Endothelial cell of umbilical vein (primary cell): ENCODE data around the gene DIP2C. TPM values are rescaled to one million over a fixed set of nuclear protein-coding genes. Genes with fewer than 3 reads are reported as not detected.

ENCODE experiments used
- BruUV-seq: library from RNA; stranded (reverse); fragments of 400-500 nt; replicated peaks from 2 replicates; lab custom pipeline; 2021; lab: Mats Ljungman, UMichigan
- CTCF ChIA-PET: fragments of 300-600, 350-600 bp; sonication (Branson Sonifier 250); formaldehyde crosslinking; loops from one replicate; lab custom pipeline; 2021; ENCODE audit warnings: antibody characterized with exemption, inconsistent platforms; lab: Charles Lee
- POLR2A ChIA-PET: fragments of 300-600, 350-600 bp; sonication (Branson Sonifier 250); formaldehyde crosslinking; loops from one replicate; lab custom pipeline; 2021; ENCODE audit warnings: antibody characterized with exemption, inconsistent platforms; lab: Charles Lee
- DNase-seq: peaks from one replicate; pipeline ENCODE4 v3.0.0-alpha.2; 2011; ENCODE audit warnings: low read depth, low spot score
- FAIRE-seq: peaks from 2 replicates; lab custom pipeline; 2011; peaks lifted over from hg19 to GRCh38; lab: Jason Lieb, UNC
- H2AFZ ChIP-seq: 2 replicates; pipeline ENCODE4 v1.6.0; 2012; ENCODE audit warnings: low read depth, low read length, control low read depth, inconsistent platforms
- H3K27ac ChIP-seq: 2 replicates; pipeline ENCODE4 v1.5.1; 2011; ENCODE audit warnings: low read depth, mild to moderate bottlenecking, control low read depth, low read length, moderate library complexity; ENCODE audit not compliant: insufficient read depth
- H3K27me3 ChIP-seq, 2 experiments: 2 replicates each; pipeline versions ENCODE4 v1.6.0 to v1.6.1; 2011; ENCODE audit warnings: low read length in 2 of 2, mixed read lengths in 1 of 2; ENCODE audit not compliant: control insufficient read depth in 2 of 2, insufficient read depth in 2 of 2
- H3K36me3 ChIP-seq, 2 experiments: 2 replicates in 1 of 2; 3 replicates in 1 of 2; pipeline ENCODE4 v1.5.1; 2011; ENCODE audit warnings: low read length in 2 of 2, mild to moderate bottlenecking in 1 of 2, moderate library complexity in 1 of 2; ENCODE audit not compliant: control insufficient read depth in 2 of 2, insufficient read depth in 2 of 2; ENCODE audit errors: extremely low read depth in 1 of 2
- H3K4me1 ChIP-seq: 3 replicates; pipeline ENCODE4 v1.5.1; 2011; ENCODE audit warnings: mild to moderate bottlenecking, low read length; ENCODE audit not compliant: control insufficient read depth, insufficient read depth; ENCODE audit errors: extremely low read depth
- H3K4me2 ChIP-seq: 2 replicates; pipeline ENCODE4 v1.6.1; 2011; ENCODE audit warnings: low read length, control low read depth, mixed read lengths; ENCODE audit not compliant: insufficient read depth
- H3K4me3 ChIP-seq, 3 experiments: fragments of 200-600 bp in 1 of 3; sonication (generic), shearing (Covaris generic) in 1 of 3; replicated peaks in 1 of 3; 2 replicates each; pipeline ENCODE4 v1.5.1; 2011 to 2016; ENCODE audit warnings: control low read depth in 3 of 3, low read length in 3 of 3, mild to moderate bottlenecking in 2 of 3, inconsistent platforms in 1 of 3, low read depth in 1 of 3, moderate library complexity in 1 of 3; ENCODE audit not compliant: insufficient read depth in 1 of 3
- H3K79me2 ChIP-seq: 2 replicates; pipeline ENCODE4 v1.6.0; 2012; ENCODE audit warnings: low read length, inconsistent platforms; ENCODE audit not compliant: control insufficient read depth, insufficient read depth
- H3K9ac ChIP-seq: replicated peaks from 2 replicates; pipeline ENCODE3; 2011; ENCODE audit warnings: low read length, control low read depth; ENCODE audit not compliant: insufficient read depth; ENCODE audit errors: extremely low read depth
- H3K9me1 ChIP-seq: replicated peaks from 3 replicates; pipeline ENCODE4 v1.6.0; 2011; ENCODE audit warnings: mild to moderate bottlenecking, low read length; ENCODE audit not compliant: control insufficient read depth, insufficient read depth; ENCODE audit errors: extremely low read depth
- H3K9me3 ChIP-seq: replicated peaks from 2 replicates; pipeline ENCODE4 v1.5.1; 2012; ENCODE audit warnings: low read length, inconsistent platforms; ENCODE audit not compliant: control insufficient read depth, insufficient read depth
- H4K20me1 ChIP-seq: replicated peaks from 2 replicates; pipeline ENCODE3; 2011; ENCODE audit warnings: mild to moderate bottlenecking, low read length; ENCODE audit not compliant: control insufficient read depth, insufficient read depth; ENCODE audit errors: extremely low read depth
- EZH2 ChIP-seq: IDR thresholded peaks from 2 replicates; pipeline ENCODE4 v1.6.1; 2012; ENCODE audit warnings: borderline replicate concordance, low read depth, mild to moderate bottlenecking, moderate library complexity, low read length, inconsistent platforms; ENCODE audit not compliant: severe bottlenecking
- FOS ChIP-seq: IDR thresholded peaks from 2 replicates; pipeline ENCODE4 v1.6.1; 2011; ENCODE audit warnings: mild to moderate bottlenecking, low read length, moderate library complexity, borderline replicate concordance; ENCODE audit not compliant: insufficient read depth
- GATA2 ChIP-seq: IDR thresholded peaks from 2 replicates; pipeline ENCODE4 v1.7.0; 2011; ENCODE audit warnings: low read depth, mild to moderate bottlenecking, moderate library complexity, mixed read lengths, low read length; ENCODE audit not compliant: insufficient read length, insufficient read depth
- JUN ChIP-seq: IDR thresholded peaks from 2 replicates; pipeline ENCODE4 v1.6.1; 2011; ENCODE audit warnings: borderline replicate concordance, low read depth; ENCODE audit not compliant: insufficient read length, insufficient read depth
- MYC ChIP-seq: IDR thresholded peaks from one replicate; pipeline ENCODE4 v1.6.1; 2011; ENCODE audit warnings: mild to moderate bottlenecking, low read depth, low read length
- POLR2A ChIP-seq: IDR thresholded peaks from 2 replicates; pipeline ENCODE4 v1.6.1; 2012; ENCODE audit warnings: low read depth, mild to moderate bottlenecking, control low read depth, low read length
- POLR2AphosphoS5 ChIP-seq: IDR thresholded peaks from 2 replicates; pipeline ENCODE4 v1.6.1; 2012; ENCODE audit warnings: low read depth, mild to moderate bottlenecking, control low read depth, low read length, moderate library complexity; ENCODE audit not compliant: insufficient read depth
- dilution Hi-C: fragments of 300-500 bp; cut with MboI; formaldehyde crosslinking; loops from one replicate; pipeline ENCODE4 v1.15.0; 2019; ENCODE audit warnings: low sequenced_read_pairs; ENCODE audit not compliant: extremely low pct_ligation_motif_present
- intact Hi-C: fragments of 100-400 bp; cut with micrococcal nuclease; formaldehyde crosslinking; loops from one replicate; pipeline ENCODE4 v1.10.0; 2022
- polyA plus RNA-seq, 4 experiments: library from polyadenylated mRNA; depleted of rRNA in 3 of 4; stranded (reverse) in 3 of 4; unstranded in 1 of 4; fragments of >200 nt; gene quantifications; 2 replicates each; pipeline versions ENCODE4 v1.2.1 to v1.2.3, GENCODE V29; 2011 to 2012; ENCODE audit warnings: missing spikeins in 1 of 4
- total RNA-seq: library from RNA; stranded (reverse); gene quantifications from 2 replicates; pipeline ENCODE4 v1.2.3, GENCODE V29; 2021
- TF ChIP-seq, protein P1 (sequence below), 2 donors: IDR thresholded peaks; 1 replicate in 1 of 2; 2 replicates in 1 of 2; pipeline ENCODE4 v1.5.1; 2011; ENCODE audit warnings: low read length in 2 of 2, mild to moderate bottlenecking in 2 of 2, moderate library complexity in 2 of 2, control low read depth in 1 of 2, inconsistent platforms in 1 of 2, low read depth in 1 of 2; ENCODE audit not compliant: insufficient read depth in 1 of 2; ENCODE audit errors: extremely low read depth in 1 of 2
- TF ChIP-seq, protein P2 (sequence below): IDR thresholded peaks from 2 replicates; pipeline ENCODE4 v1.6.1; 2011; ENCODE audit not compliant: insufficient read depth, insufficient read length

Gene DIP2C
- total and polyA plus RNA-seq, 2 donors (not counting 3 experiments of a cell fraction or from before 2014, with no cell fraction given): 3.6 to 10.7 TPM

DNA sequence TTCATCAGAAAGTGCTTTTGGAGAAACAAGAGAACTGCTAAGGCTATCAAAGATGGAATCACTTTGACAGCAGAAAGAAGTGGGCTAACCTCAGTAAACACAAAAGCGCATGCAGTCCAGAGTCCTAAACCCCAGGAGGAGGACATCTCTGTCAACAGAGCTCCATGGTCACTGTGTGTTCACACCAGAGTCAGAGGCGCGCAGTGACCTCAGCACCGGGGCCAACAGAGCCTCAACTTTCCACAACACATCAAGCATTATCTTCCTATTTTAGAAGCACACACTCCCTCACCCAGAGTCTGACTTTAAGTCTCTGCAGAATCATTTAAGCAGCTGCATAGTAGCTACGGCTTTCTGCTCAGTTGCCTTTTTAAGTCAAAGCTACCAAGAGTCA is 195.3 kb downstream of the DIP2C start:
- Histone ChIP-seq H3K27me3 (peaks cover 0 to 2% of the 10 kb centered on the region in 2 experiments), H3K9me3 (no peaks in the 10 kb centered on the region), H3K4me3 (no peak overlapping the region), H3K9me1 (no peaks in the 10 kb centered on the region), H3K27ac (no peak overlapping the region), H3K36me3 (no peaks in the 10 kb centered on the region), H3K79me2 (no peaks in the 10 kb centered on the region), H3K4me1 (no peaks in the 10 kb centered on the region), H4K20me1 (no peaks in the 10 kb centered on the region), H2AFZ (no peak overlapping the region), H3K4me2 (no peak overlapping the region), H3K9ac (no peak overlapping the region)
- dilution Hi-C loops: no loop called here
- POLR2A ChIA-PET: no interaction called here
- TF ChIP-seq MYC (no peak), GATA2 (no peak)
- TF ChIP-seq, protein P1, sequence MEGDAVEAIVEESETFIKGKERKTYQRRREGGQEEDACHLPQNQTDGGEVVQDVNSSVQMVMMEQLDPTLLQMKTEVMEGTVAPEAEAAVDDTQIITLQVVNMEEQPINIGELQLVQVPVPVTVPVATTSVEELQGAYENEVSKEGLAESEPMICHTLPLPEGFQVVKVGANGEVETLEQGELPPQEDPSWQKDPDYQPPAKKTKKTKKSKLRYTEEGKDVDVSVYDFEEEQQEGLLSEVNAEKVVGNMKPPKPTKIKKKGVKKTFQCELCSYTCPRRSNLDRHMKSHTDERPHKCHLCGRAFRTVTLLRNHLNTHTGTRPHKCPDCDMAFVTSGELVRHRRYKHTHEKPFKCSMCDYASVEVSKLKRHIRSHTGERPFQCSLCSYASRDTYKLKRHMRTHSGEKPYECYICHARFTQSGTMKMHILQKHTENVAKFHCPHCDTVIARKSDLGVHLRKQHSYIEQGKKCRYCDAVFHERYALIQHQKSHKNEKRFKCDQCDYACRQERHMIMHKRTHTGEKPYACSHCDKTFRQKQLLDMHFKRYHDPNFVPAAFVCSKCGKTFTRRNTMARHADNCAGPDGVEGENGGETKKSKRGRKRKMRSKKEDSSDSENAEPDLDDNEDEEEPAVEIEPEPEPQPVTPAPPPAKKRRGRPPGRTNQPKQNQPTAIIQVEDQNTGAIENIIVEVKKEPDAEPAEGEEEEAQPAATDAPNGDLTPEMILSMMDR (IDR thresholded peaks at IDR 0.05; ENCODE audit: extremely low read depth in 1 of 2, insufficient read depth in 1 of 2, low read depth in 1 of 2, low read length in 2 of 2): no peak
- TF ChIP-seq, protein P2, sequence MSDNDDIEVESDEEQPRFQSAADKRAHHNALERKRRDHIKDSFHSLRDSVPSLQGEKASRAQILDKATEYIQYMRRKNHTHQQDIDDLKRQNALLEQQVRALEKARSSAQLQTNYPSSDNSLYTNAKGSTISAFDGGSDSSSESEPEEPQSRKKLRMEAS: no peak
- CTCF ChIA-PET: no interaction called here
- DNase-seq: no peak
- no peak for FAIRE-seq
- BruUV-seq: no TSS peak
- intact Hi-C loops: no loop called here

DNA sequence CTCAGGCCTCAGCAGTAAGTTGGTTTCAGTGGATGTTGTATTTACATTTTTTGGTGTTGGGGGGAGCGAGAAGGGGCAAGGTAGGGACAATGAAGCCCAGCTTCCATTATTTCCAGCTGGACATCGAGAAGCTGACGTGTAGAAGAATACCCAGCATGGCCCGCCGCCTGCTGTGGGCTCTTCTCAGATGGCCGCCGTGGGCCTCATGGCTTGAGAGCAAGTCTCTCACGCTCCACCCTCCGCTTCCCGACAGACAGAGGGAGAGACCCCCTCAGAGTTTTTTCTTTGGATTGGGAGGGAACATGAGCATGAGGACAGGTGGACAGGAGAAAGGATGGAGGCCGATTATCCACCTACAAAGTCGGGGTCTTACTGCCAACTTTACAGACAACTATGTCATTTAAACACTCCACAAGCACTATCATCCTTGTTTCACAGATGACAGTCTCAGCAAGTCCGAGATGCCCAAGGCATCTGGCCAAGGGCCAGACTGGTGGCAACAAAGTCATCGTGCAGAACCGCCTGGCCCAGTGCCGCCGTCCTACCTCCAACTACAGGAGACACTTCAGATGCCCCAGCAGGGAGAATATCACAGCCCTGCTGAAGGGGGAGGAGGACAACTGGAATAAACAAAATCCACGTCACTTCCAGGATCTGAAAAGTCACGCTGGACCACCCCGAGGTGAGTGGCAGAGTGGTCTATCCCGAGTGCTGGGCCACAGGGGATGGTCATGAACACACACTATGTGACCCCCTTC is 195.9 kb downstream of the DIP2C start:
- Histone ChIP-seq H4K20me1 (no peaks in the 10 kb centered on the region), H3K4me2 (no peak overlapping the region), H3K9me3 (no peaks in the 10 kb centered on the region), H3K4me1 (no peaks in the 10 kb centered on the region), H2AFZ (no peak overlapping the region), H3K9ac (no peak overlapping the region), H3K79me2 (no peaks in the 10 kb centered on the region), H3K27me3 (peaks cover 0 to 2% of the 10 kb centered on the region in 2 experiments), H3K4me3 (no peak overlapping the region), H3K36me3 (no peaks in the 10 kb centered on the region), H3K27ac (no peak overlapping the region), H3K9me1 (no peaks in the 10 kb centered on the region)
- dilution Hi-C loops (no loop called here), intact Hi-C loops (no loop called here)
- ChIA-PET POLR2A (no interaction called here), CTCF (no interaction called here)
- no TSS peak for BruUV-seq
- no peak for TF ChIP-seq FOS
- TF ChIP-seq, protein P2: no peak
- TF ChIP-seq, protein P1 (IDR thresholded peaks at IDR 0.05; ENCODE audit: extremely low read depth in 1 of 2, insufficient read depth in 1 of 2, low read depth in 1 of 2, low read length in 2 of 2): no peak
- no peak for TF ChIP-seq JUN
- TF ChIP-seq GATA2: no peak
- no peak for TF ChIP-seq MYC
- TF ChIP-seq POLR2AphosphoS5: no peak
- no peak for TF ChIP-seq POLR2A
- no peak for TF ChIP-seq EZH2
- FAIRE-seq (no peak), DNase-seq (no peak)
